Esophagus muscularis mucosa (tissue), 4 donors: ENCODE measurements around the gene NECTIN4. TPM values are rescaled to one million over a fixed set of nuclear protein-coding genes. Genes with fewer than 3 reads are reported as not detected.
A peak's percentile ranks its signal among the peaks of the same experiment; 100 is the strongest.

Source experiments
- DNase-seq: peaks from one replicate; pipeline ENCODE4 v3.0.0-alpha.2; 2017; ENCODE audit errors: extremely low spot score
- H3K27ac ChIP-seq, 4 donors: fragments of 200-600 bp; sonication (generic); replicated peaks in 1 of 4; 1 replicate in 3 of 4; 2 replicates in 1 of 4; pipeline ENCODE4 v1.5.1; 2016 to 2019; ENCODE audit warnings: mild to moderate bottlenecking in 1 of 4
- H3K27me3 ChIP-seq, 4 donors: fragments of 200-600 bp; sonication (generic); one replicate each; pipeline versions ENCODE4 v1.5.1 to v1.6.0; 2016 to 2019
- H3K36me3 ChIP-seq, 4 donors: fragments of 200-600 bp; sonication (generic); one replicate each; pipeline ENCODE4 v1.5.1; 2016 to 2019
- H3K4me1 ChIP-seq, 4 donors: fragments of 200-600 bp; sonication (generic); one replicate each; pipeline ENCODE4 v1.5.1; 2016 to 2019
- H3K4me3 ChIP-seq, 4 donors: fragments of 200-600 bp; sonication (generic); 1 replicate in 2 of 4; 2 replicates in 2 of 4; pipeline ENCODE4 v1.5.1; 2016 to 2019; ENCODE audit warnings: mild to moderate bottlenecking in 4 of 4, moderate library complexity in 1 of 4
- H3K9me3 ChIP-seq, 4 donors: fragments of 200-600 bp; sonication (generic); 1 replicate in 3 of 4; 2 replicates in 1 of 4; pipeline ENCODE4 v1.5.1; 2016 to 2019
- CTCF ChIP-seq, 3 experiments: fragments of 200-600 bp in 2 of 3; fragments of 450-650 bp in 1 of 3; sonication (generic) in 2 of 3; IDR thresholded peaks; one replicate each; pipeline ENCODE4 v1.5.1; 2017 to 2019; ENCODE audit warnings: antibody characterized with exemption in 3 of 3, mild to moderate bottlenecking in 2 of 3, moderate library complexity in 1 of 3
- EP300 ChIP-seq: sonication (generic); formaldehyde crosslinking; IDR thresholded peaks from one replicate; pipeline ENCODE4 v1.6.1; 2017; ENCODE audit warnings: antibody characterized with exemption
- POLR2A ChIP-seq: fragments of 450-650 bp; IDR thresholded peaks from one replicate; pipeline ENCODE4 v1.6.1; 2017; ENCODE audit warnings: antibody characterized with exemption, moderate library complexity, mild to moderate bottlenecking, low read depth
- POLR2AphosphoS5 ChIP-seq, 2 donors: sonication (generic); formaldehyde crosslinking; IDR thresholded peaks; one replicate each; pipeline ENCODE4 v1.6.1; 2017; ENCODE audit warnings: antibody characterized with exemption in 2 of 2
- WGBS: methylation state at CpG from one replicate; pipeline ENCODE4 v1.1.5; 2018; 5-methylcytosine and 5-hydroxymethylcytosine counted together
- intact Hi-C: fragments of 100-400 bp; cut with DNase I; formaldehyde crosslinking; loops from one replicate; pipeline ENCODE4 v1.15.1; 2023
- total RNA-seq, 4 donors: library from RNA; depleted of rRNA; stranded (reverse); fragments of >200 nt; gene quantifications; one replicate each; pipeline versions ENCODE4 v1.1.0 to v1.2.1, GENCODE V29; 2016

Gene NECTIN4
- total RNA-seq, 4 donors from 2014 or later, result not detected

- 2% methylated on average over 22 of the region's 22 CpGs for WGBS
- intact Hi-C loops, result loop anchor here (2.0 kb wide), 1 partner anchor 23 kb away; no protein-coding TSS in a partner anchor
- Histone ChIP-seq H3K4me3 (peak overlapping the region; percentile 72 to 84 (median 81)), H3K4me1 (peaks cover 38 to 68% (median 68%) of the 10 kb centered on the region in 4 donors), H3K36me3 (peaks cover 13 to 39% (median 24%) of the 10 kb centered on the region in 4 donors), H3K9me3 (no peaks in the 10 kb centered on the region), H3K27ac (peak overlapping the region; percentile 93 to 96 (median 96)), H3K27me3 (no peaks in the 10 kb centered on the region)
- DNase-seq, result no peak
- TF ChIP-seq CTCF (IDR thresholded peaks at IDR 0.05), result no peak
- peak in 1 of 2 donors; percentile 10 for TF ChIP-seq POLR2AphosphoS5 (IDR thresholded peaks at IDR 0.05)
These were observed 42.4 kb upstream of the NECTIN4 start for GRCh38 chr1:161131523-161132409.

DNA sequence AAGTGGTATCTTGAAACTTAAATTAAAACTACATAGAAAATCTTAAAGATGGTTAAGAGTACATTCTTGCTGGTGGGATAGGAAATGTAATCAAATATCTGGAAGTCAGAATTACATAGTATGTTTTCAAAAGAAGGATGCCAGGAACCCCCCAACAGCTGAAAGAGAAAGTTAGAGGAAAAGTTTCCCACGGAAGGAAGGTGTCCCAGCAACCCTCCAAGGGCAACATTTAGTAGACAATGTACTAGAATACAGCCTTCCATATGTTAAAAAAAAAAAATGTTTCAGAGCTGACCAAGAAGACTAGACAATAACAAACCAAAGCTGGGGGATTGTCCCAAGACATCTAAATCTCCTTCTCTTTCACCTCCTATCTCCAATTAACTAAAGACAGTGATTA is 40.9 kb upstream of the NECTIN4 start:
- intact Hi-C loops, result no loop called here
- H3K9me3 ChIP-seq, result no peaks in the 10 kb centered on the region
- no peaks in the 10 kb centered on the region for H3K27me3 ChIP-seq
- no peak for DNase-seq
- H3K36me3 ChIP-seq, result peaks cover 21 to 53% (median 30%) of the 10 kb centered on the region in 4 donors
- 36% methylated on average over 1 of the region's 1 CpG for WGBS
- H3K4me3 ChIP-seq, result no peak overlapping the region
- H3K4me1 ChIP-seq, result peaks cover 38 to 76% (median 72%) of the 10 kb centered on the region in 4 donors
- H3K27ac ChIP-seq, result peak overlapping the region in 1 of 4 donors; percentile 96
- TF ChIP-seq POLR2A (no peak), EP300 (no peak), CTCF (IDR thresholded peaks at IDR 0.05) (no peak), POLR2AphosphoS5 (IDR thresholded peaks at IDR 0.05) (no peak)

DNA sequence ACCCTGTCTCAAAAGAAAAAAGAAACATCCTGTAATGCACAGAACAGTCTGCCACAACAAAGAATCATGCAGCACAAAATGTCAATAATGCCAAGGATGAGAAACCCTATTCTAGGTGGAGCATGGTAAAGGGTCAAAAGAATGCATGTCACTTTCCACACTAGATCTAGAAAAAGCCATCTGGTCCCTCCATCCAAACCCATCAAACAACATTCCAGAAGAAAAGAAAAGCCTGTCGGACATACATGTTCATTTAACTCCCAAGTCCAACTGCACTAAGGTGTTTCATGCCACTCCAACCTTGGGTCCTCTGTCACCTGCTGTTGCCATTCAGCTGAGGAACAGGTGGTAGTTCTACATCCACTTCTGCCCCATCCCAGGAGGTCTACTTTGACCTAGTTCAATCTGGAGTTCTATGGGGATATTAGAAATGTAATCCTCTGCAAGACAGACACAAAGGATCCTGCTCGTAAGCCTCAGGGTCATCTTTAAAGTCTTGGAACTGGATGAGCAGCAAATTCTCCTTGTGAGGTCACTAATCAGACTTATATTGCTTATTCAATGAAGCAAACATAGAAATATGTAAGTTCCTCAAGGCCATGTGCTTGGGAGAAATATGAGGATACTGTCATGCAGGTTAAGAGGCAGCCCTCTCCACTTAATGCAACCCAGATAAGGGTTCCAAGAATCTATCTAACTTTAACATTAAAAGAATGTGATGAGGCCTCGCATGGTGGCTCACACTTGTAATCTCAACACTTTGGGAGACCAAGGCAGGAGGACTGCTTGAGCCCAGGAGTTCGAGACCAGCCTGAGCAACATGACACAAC is 39.4 kb upstream of the NECTIN4 start:
- intact Hi-C loops, result no loop called here
- Histone ChIP-seq H3K27ac (peak overlapping the region in 1 of 4 donors; percentile 7), H3K4me1 (peaks cover 30 to 63% (median 62%) of the 10 kb centered on the region in 4 donors), H3K4me3 (no peak overlapping the region), H3K27me3 (no peaks in the 10 kb centered on the region), H3K36me3 (peaks cover 28 to 68% (median 41%) of the 10 kb centered on the region in 4 donors), H3K9me3 (no peaks in the 10 kb centered on the region)
- no peak for TF ChIP-seq CTCF (IDR thresholded peaks at IDR 0.05)
- TF ChIP-seq POLR2AphosphoS5 (IDR thresholded peaks at IDR 0.05), result no peak
- TF ChIP-seq POLR2A, result no peak
- no peak for TF ChIP-seq EP300
- no peak for DNase-seq
- WGBS, result 88% methylated on average over 4 of the region's 4 CpGs

DNA sequence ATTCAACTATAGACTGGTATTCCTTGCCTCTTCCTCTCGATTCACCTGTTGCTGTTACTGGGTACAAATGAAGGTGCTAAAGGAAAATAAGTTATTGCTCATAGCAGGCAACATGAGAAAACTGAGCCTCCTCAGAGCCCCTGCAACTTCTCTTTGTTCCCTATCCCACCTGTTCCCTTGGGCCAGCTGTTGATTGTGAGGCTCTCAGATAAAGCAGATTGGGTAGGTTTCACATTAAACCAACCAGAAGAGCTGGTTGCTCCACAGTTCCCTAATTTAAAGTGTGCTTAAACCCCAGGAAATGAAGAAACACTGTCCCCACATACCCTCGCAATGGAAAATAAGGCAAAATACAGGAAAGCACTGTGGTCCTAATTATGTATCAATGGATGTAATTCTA is 38.3 kb upstream of the NECTIN4 start:
- TF ChIP-seq EP300 (no peak), POLR2A (no peak), CTCF (IDR thresholded peaks at IDR 0.05) (no peak), POLR2AphosphoS5 (IDR thresholded peaks at IDR 0.05) (no peak)
- intact Hi-C loops, result no loop called here
- Histone ChIP-seq H3K27me3 (no peaks in the 10 kb centered on the region), H3K9me3 (no peaks in the 10 kb centered on the region), H3K4me1 (peaks cover 26 to 57% (median 56%) of the 10 kb centered on the region in 4 donors), H3K4me3 (no peak overlapping the region), H3K36me3 (peaks cover 39 to 80% (median 52%) of the 10 kb centered on the region in 4 donors), H3K27ac (peak overlapping the region in 1 of 4 donors; percentile 15)
- DNase-seq, result no peak
- WGBS, result 90% methylated on average over 2 of the region's 2 CpGs
